Activated naive CD8-positive, alpha-beta T cell treated with anti-CD3 and anti-CD28 coated beads, Interleukin-2, amount 10 ng/mL, durations not matched to agents 7 days and 5 days (primary cell): ENCODE data around the gene IL1RL1. TPM values are rescaled to one million over a fixed set of nuclear protein-coding genes. Genes with fewer than 3 reads are reported as not detected.

Experiments used
- ATAC-seq: fragments of 150-1000 bp; cut with Tn5 transposase; one replicate; pipeline ENCODE4 v1.10.0; 2021; ENCODE audit warnings: low read depth, moderate library complexity
- POLR2A ChIA-PET: fragments of 350-600 bp; sonication (Branson Sonifier 250); formaldehyde crosslinking; loops from one replicate; lab custom pipeline; 2021; ENCODE audit warnings: antibody characterized with exemption; lab: Charles Lee
- DNase-seq: peaks from one replicate; pipeline ENCODE4 v3.0.0; 2021
- H3K27ac Mint-ChIP-seq: one replicate; pipeline ENCODE4 v1.8.0; 2022; ENCODE audit warnings: mild to moderate bottlenecking, mixed read lengths
- H3K27me3 Mint-ChIP-seq: one replicate; pipeline ENCODE4 v1.8.0; 2022; ENCODE audit warnings: mild to moderate bottlenecking, moderate library complexity, mixed read lengths
- H3K36me3 Mint-ChIP-seq: one replicate; pipeline ENCODE4 v1.8.0; 2021; ENCODE audit warnings: mild to moderate bottlenecking, mixed read lengths
- H3K4me1 Mint-ChIP-seq: one replicate; pipeline ENCODE4 v1.8.0; 2021; ENCODE audit warnings: mixed read lengths
- H3K4me3 Mint-ChIP-seq: one replicate; pipeline ENCODE4 v1.8.0; 2022; ENCODE audit warnings: mild to moderate bottlenecking, moderate library complexity, mixed read lengths
- H3K9me3 Mint-ChIP-seq: one replicate; pipeline ENCODE4 v1.8.0; 2021; ENCODE audit warnings: mixed read lengths
- total RNA-seq, 2 experiments: library from RNA; stranded (reverse); gene quantifications; one replicate each; pipeline ENCODE4 v1.2.3, GENCODE V29; 2021

The IL1RL1 gene
- total RNA-seq = not detected

DNA sequence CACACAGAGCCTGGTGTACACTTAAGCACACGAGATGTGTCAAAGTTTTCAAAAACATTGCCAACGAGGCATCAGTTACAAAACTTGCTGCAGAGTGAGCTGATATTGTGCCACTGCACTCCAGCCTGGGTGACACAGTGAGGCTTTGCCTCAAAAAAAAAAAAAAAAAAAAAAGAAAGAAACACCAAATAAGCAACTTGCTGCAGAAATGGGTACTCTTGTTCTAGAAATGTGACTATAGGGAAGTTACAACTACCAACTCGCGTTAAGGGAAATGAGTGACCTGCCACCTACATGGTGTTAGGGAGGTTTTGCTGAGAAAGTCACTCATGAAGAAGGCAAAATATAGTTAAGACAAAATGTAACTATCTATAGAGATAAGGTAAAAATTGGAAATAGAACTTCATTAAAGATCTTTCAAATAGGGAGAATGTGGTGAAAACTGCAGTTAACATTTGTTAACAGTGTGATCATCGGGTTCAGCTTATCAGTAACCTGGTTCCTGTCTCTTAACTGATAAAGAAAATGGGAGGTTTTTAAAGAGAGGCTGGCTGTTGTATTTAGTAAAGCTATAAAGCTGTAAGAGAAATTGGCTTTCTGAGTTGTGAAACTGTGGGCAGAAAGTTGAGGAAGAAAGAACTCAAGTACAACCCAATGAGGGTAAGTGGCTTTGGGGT lies at the start of gene IL1RL1:
Gene IL1RL1, plus strand, starts transcription at position 600 of the 677 bp plus-strand sequence. CDS start 26,702 bp downstream, outside the sequence.
- H3K27ac Mint-ChIP-seq = no peak within 1 kb of the TSS
- no peaks in the 10 kb centered on the region for H3K27me3 Mint-ChIP-seq
- POLR2A ChIA-PET = no interaction called here
- H3K4me3 Mint-ChIP-seq = no peak within 1 kb of the TSS
- H3K9me3 Mint-ChIP-seq = peaks cover 3% of the 10 kb centered on the region
- DNase-seq (no peak), ATAC-seq (no peak)
- H3K36me3 Mint-ChIP-seq = peaks cover 5% of the 10 kb centered on the region
- H3K4me1 Mint-ChIP-seq = peaks cover 16% of the 10 kb centered on the region

DNA sequence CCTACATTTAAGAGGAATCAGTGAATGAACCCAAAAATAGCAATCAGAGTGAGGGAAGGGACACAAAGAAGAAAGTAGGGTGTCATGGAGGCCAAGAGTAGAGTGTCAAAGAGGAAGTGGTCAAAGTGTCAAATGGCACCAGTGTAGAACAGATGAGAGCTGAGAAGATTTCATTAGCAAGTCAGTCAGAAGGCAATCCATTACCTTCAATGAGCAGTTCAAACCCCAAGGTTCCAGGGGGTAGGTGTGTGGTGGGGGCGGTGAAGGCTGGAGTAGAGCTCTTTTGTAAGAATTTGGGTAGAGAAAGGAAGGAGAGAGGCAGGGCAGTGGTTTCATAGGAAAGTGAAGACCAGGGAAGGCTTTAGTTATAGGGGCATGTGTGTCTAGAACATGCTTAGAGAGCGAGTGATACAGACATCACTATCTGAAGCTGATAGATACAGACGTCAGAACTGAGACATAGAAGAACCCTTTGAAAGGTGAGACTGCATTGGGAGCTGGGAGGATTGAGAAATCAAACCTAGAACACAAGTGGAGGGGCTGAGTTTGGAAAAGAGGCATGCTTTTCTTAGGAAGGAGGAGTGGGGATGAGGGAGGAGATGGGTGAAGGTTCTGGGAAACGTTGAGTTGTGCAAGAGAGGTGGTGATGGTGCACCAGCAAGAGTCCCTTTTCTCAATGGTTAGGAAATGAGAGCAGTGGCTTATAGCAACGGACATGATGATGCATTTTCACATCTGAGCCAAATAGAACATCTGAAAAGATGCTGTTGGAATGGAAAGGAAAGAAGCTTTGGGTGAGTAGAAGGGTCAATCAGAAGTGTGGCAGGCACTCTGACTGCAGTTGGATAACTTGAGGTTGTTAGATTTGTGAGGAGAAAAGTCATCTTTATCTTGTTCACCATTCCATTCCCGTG lies 48.9 kb upstream of the IL1RL1 start:
- Mint-ChIP-seq H3K36me3 (peaks cover 28% of the 10 kb centered on the region), H3K4me3 (no peak overlapping the region), H3K9me3 (peaks cover 11% of the 10 kb centered on the region), H3K4me1 (peaks cover 27% of the 10 kb centered on the region), H3K27me3 (no peaks in the 10 kb centered on the region), H3K27ac (no peak overlapping the region)
- no peak for ATAC-seq
- no peak for DNase-seq
- POLR2A ChIA-PET = interaction anchor here (0.9 to 1.1 kb wide), 2 partner anchors 10 to 40 kb away, joined by 3 to 4 read pairs; no protein-coding TSS in a partner anchor

DNA sequence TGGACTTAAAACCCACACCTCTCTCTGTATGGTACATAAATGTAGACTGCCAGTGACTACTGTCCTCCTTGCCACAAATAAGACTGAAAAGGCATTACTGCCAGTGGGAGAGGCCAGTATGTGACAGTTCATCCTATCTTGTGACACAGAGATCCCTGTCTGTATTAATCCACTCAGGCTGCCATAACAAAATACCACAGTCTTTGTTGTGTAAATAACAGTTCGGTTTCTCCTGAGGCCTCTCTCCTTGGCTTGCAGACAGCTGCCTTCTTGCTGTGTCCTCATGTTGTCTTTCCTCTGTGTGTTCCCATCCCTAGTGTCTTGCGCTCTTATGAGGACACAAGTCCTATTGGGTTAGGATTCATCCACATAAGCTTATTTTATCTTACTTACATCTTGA lies 46.4 kb upstream of the IL1RL1 start:
- POLR2A ChIA-PET = no interaction called here
- no peak overlapping the region for H3K4me3 Mint-ChIP-seq
- no peak overlapping the region for H3K27ac Mint-ChIP-seq
- H3K36me3 Mint-ChIP-seq = peaks cover 12% of the 10 kb centered on the region
- H3K4me1 Mint-ChIP-seq = peaks cover 14% of the 10 kb centered on the region
- H3K9me3 Mint-ChIP-seq = peaks cover 8% of the 10 kb centered on the region
- ATAC-seq = no peak
- no peak for DNase-seq
- H3K27me3 Mint-ChIP-seq = peaks cover 2% of the 10 kb centered on the region

DNA sequence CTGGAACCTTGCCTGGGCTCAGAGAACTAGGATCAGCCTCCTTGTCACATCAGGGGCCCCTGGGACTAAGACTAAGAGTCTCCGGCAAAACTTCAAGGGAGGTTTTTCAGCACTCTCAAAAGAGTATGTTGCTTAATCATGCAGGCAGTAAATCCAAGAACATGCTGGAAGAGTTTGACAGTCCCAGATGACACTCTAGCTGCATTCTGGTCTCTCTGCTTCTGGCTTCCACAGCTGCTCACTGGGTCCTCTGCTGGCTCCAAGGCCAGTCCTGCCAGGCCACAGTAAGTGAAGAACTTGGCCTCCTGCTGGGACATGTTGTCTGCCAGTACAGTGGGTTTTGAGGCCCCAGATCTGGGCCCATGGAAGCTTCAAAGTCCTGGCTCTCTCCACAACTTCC lies 45.2 kb upstream of the IL1RL1 start:
- H3K27me3 Mint-ChIP-seq = peaks cover 2% of the 10 kb centered on the region
- POLR2A ChIA-PET = interaction anchor here (0.9 to 2.3 kb wide), 3 partner anchors 11 to 36 kb away, joined by 3 to 11 read pairs (median 4); no protein-coding TSS in a partner anchor
- H3K4me3 Mint-ChIP-seq = no peak overlapping the region
- peaks cover 9% of the 10 kb centered on the region for H3K9me3 Mint-ChIP-seq
- ATAC-seq (no peak), DNase-seq (no peak)
- peak overlapping the region; percentile 70 for H3K27ac Mint-ChIP-seq
- H3K36me3 Mint-ChIP-seq = peaks cover 19% of the 10 kb centered on the region
- peaks cover 15% of the 10 kb centered on the region for H3K4me1 Mint-ChIP-seq

DNA sequence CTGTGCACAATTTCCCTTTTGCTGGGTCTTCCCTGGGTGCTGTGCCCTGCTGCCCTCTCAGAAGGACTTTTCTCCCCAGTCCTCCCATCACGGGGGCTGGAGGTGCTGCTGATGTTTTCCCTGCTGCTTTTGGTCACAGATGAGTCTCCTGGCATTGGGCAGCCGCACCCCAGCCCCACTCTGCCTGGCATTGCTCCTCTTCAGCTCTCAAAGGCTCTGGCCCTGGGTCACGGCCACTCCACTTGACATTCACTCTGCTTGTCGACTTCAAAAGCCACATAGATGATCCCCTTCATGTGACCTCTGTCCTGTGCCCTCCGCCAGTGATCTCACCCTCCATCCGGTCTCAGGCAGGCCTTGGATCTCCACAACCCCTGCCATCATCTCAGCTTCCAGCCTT lies 43.6 kb upstream of the IL1RL1 start:
- Mint-ChIP-seq H3K36me3 (peaks cover 21% of the 10 kb centered on the region), H3K4me3 (no peak overlapping the region), H3K9me3 (peaks cover 7% of the 10 kb centered on the region), H3K27ac (no peak overlapping the region), H3K27me3 (peaks cover 2% of the 10 kb centered on the region), H3K4me1 (peaks cover 27% of the 10 kb centered on the region)
- ATAC-seq = no peak
- no peak for DNase-seq
- POLR2A ChIA-PET = interaction anchor here (0.6 to 2.3 kb wide), 2 partner anchors 9 to 18 kb away, joined by 4 to 11 read pairs; no protein-coding TSS in a partner anchor

DNA sequence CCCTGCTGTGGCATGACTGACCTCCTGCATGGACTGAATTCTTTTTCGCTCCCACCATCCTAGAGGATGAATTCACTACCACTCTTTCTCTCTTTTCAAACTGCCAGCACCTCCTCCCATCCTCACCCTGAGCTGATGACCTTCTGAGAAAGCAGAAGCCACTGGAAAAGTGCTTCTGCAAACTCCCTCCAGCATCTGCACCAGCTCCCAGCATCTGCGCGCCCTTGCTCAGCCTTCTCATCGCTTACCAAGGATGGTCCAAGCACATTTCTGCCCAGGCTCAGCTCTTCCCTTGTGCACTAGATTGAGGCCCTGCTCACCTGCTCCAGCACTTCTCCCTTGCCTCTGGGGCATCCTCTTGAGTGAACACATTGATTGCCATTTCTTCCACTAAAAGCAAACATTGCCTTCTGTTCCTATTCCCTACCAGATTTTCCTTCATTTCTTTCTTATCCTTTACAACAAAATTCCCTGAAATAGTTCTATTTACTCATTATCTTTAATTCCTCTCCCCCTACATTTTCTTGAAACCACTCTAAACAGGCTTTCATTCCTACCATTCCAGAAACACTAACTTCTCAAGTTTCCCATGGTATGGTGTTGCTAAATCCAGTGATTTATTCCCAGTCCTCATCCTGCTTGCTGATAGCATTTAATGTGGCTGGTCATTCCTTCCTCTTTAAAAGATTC lies 42.7 kb upstream of the IL1RL1 start:
- ATAC-seq = no peak
- Mint-ChIP-seq H3K4me3 (no peak overlapping the region), H3K4me1 (peaks cover 26% of the 10 kb centered on the region), H3K27me3 (peaks cover 2% of the 10 kb centered on the region), H3K9me3 (peaks cover 6% of the 10 kb centered on the region), H3K36me3 (peaks cover 21% of the 10 kb centered on the region), H3K27ac (no peak overlapping the region)
- POLR2A ChIA-PET = interaction anchor here (0.9 kb wide), 1 partner anchor 10 kb away, joined by 3 read pairs; no protein-coding TSS in a partner anchor
- DNase-seq = no peak

DNA sequence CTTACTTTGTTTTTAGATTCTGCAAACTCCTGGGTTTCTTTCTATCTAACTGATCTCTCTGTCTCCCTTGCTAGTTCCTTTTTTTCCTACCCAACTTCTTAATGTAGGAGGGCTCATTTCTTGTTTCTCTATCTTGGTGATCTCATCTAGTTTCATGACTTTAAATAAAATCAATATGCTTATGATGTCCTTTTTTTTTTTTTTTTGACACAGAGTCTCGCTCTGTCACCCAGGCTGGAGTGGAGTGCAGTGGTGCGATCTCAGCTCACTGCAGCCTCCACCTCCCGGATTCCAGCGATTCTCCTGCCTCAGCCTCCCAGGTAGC lies 42.2 kb upstream of the IL1RL1 start:
- POLR2A ChIA-PET = interaction anchor here (0.9 kb wide), 1 partner anchor 10 kb away, joined by 3 read pairs; no protein-coding TSS in a partner anchor
- DNase-seq (no peak), ATAC-seq (no peak)
- peaks cover 26% of the 10 kb centered on the region for H3K36me3 Mint-ChIP-seq
- peaks cover 10% of the 10 kb centered on the region for H3K9me3 Mint-ChIP-seq
- no peak overlapping the region for H3K27ac Mint-ChIP-seq
- no peak overlapping the region for H3K4me3 Mint-ChIP-seq
- peaks cover 29% of the 10 kb centered on the region for H3K4me1 Mint-ChIP-seq
- peaks cover 2% of the 10 kb centered on the region for H3K27me3 Mint-ChIP-seq

DNA sequence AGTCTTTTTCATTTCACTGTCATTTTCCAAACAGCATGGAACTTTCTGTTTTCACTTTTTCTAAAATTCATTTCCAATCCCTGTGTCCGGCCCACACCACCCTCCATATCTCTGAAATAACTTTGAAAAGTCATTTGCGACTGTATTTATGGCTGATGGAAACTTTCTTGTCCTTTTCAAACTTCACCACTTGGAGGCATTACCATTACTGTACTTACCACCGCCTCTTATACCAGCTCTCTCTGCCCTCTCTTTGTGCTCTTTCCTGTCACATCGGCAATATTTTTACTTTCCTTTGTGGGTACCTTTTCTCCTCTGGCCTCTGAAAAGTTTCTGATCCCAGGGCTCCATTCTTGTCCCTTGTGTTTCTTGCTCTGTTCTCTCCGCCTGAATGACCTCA lies 39.5 kb upstream of the IL1RL1 start:
- Mint-ChIP-seq H3K9me3 (peaks cover 18% of the 10 kb centered on the region), H3K27ac (peak overlapping the region; percentile 81), H3K27me3 (peaks cover 2% of the 10 kb centered on the region), H3K36me3 (peaks cover 42% of the 10 kb centered on the region), H3K4me1 (peaks cover 44% of the 10 kb centered on the region), H3K4me3 (peak overlapping the region; percentile 75)
- POLR2A ChIA-PET = interaction anchor here (0.6 to 1.7 kb wide), 4 partner anchors 10 to 97 kb away, joined by 3 to 8 read pairs (median 3); no protein-coding TSS in a partner anchor
- DNase-seq = no peak
- ATAC-seq = peak; percentile 79

DNA sequence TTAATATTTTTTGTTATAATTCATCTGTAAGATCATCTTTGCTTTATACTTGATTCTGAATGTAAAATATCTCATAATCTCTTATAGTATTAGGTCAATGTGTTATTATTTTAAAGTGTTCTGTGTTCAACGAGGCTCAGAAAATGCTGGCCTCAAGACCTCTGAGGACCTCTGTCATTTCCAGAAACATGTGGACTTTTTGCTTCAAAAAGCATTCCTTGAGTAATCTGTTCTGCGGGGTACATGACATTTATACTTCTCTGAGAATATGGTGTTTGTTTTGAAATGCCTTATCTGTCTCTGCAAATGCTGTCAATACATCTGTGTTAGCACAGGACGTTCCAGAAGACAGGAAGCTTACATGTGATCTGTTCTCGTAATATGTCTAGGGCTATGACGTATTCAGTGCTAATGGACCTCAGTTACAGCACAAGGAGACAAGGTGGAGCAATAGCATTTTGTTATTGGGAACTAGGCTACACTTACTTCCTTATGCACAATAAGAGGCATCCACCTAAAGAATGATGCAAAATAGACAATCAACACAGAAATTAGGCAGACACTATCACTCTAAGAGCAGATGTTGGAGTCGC lies 37.6 kb upstream of the IL1RL1 start:
- Mint-ChIP-seq H3K4me3 (no peak overlapping the region), H3K27me3 (peaks cover 2% of the 10 kb centered on the region), H3K4me1 (peaks cover 61% of the 10 kb centered on the region), H3K9me3 (peaks cover 18% of the 10 kb centered on the region), H3K27ac (no peak overlapping the region), H3K36me3 (peaks cover 50% of the 10 kb centered on the region)
- DNase-seq (no peak), ATAC-seq (no peak)
- POLR2A ChIA-PET = interaction anchor here (0.6 to 1.1 kb wide), 2 partner anchors 82 to 146 kb away, joined by 3 to 4 read pairs; partner anchors contain the start of gene IL18R1

DNA sequence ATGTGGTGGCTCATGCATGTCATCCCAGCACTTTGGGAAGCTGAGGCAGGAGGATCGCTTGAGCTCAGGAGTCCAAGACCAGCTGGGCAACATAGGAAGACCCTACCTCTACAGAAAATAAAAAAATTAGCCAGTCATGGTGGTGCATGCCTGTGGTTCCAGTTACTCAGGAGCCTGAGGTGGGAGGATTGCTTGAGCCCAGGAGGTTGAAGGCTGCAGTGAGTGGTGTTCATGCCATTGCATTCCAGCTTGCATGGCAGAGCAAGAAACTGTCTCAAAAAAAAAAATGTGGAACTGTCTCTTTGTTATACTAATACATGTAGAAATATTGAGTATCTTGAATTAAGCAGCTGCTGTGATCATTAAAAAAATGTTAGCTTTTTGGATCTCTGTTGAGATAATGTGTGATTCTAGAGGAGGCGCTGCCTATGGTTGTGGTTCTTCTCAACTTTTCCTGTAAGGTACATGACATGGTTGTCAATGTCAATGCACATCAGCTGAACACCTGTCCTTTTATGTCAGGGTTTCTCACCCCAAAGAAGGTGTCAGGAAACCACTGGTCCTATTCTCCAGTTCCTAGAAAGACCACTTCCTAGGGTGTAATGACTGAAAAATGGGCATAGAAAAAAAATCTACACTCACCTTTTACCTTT lies 34.7 kb upstream of the IL1RL1 start:
- POLR2A ChIA-PET = interaction anchor here (0.7 to 3.5 kb wide), 11 partner anchors 8 to 143 kb away, joined by 3 to 21 read pairs (median 3); partner anchors contain the start of gene IL18R1
- Mint-ChIP-seq H3K4me3 (peak overlapping the region; percentile 55), H3K27ac (peak overlapping the region; percentile 91), H3K36me3 (peaks cover 42% of the 10 kb centered on the region), H3K27me3 (no peaks in the 10 kb centered on the region), H3K9me3 (peaks cover 13% of the 10 kb centered on the region), H3K4me1 (peaks cover 66% of the 10 kb centered on the region)
- ATAC-seq = peak; percentile 89
- DNase-seq = no peak

DNA sequence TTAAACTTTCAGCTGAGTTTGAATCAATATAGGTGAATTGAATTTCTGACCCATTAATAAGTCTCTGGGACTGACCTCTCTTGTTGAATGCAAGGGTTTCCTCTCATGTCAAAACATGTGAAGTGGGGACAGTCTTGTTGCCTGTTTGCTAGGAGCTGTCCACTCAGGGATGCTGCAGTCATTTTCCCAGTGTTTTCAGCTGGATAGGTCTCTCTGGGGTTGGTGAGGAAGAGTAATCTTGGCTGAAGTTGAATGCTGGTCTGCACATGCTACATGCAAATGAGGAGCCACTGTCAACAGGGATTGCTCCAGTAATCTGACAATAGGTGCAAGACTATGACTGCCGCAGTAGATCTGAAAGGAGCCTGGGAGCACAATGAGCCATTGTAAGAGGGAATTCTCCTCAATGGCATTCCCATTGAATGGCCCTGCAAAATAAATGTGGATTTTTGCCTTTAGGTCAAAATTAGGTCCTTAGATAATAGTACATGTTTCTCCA lies 34.1 kb upstream of the IL1RL1 start:
- POLR2A ChIA-PET = interaction anchor here (0.7 to 3.5 kb wide), 10 partner anchors 11 to 142 kb away, joined by 3 to 21 read pairs (median 3); partner anchors contain the start of gene IL18R1
- peaks cover 13% of the 10 kb centered on the region for H3K9me3 Mint-ChIP-seq
- H3K36me3 Mint-ChIP-seq = peaks cover 42% of the 10 kb centered on the region
- ATAC-seq = no peak
- H3K27me3 Mint-ChIP-seq = no peaks in the 10 kb centered on the region
- H3K27ac Mint-ChIP-seq = peak overlapping the region; percentile 91
- H3K4me3 Mint-ChIP-seq = peak overlapping the region; percentile 55
- peaks cover 64% of the 10 kb centered on the region for H3K4me1 Mint-ChIP-seq
- DNase-seq = no peak
